Kidney capillary endothelial cell (primary cell): ENCODE data around the gene UNC5A.
A peak's percentile ranks its signal among the peaks of the same experiment; 100 is the strongest.
"Not testable (repeated sequence)": the region's sequence is repeated elsewhere in the genome, so short reads cannot be mapped to it uniquely, and the experiment has no call there.

Experiments used
- DNase-seq: peaks from one replicate; pipeline ENCODE4 v3.0.0-alpha.2; 2018; ENCODE audit warnings: low spot score

Gene UNC5A

GRCh38 chr5:176864755-176865154, 54.4 kb downstream of the UNC5A start:
- DNase-seq: no peak

- no peak for DNase-seq
Observed at GRCh38 chr5:176865964-176866363, 55.6 kb downstream of the UNC5A start.

- DNase-seq: no peak
Observed at GRCh38 chr5:176866707-176867310, 56.5 kb downstream of the UNC5A start.

GRCh38 chr5:176868126-176868525, 57.8 kb downstream of the UNC5A start:
- DNase-seq: no peak

- no peak for DNase-seq
Observed at GRCh38 chr5:176868731-176869130, 58.4 kb downstream of the UNC5A start.

GRCh38 chr5:176869501-176870109, 59.2 kb downstream of the UNC5A start:
- no peak for DNase-seq

GRCh38 chr5:176870110-176870591, 59.8 kb downstream of the UNC5A start:
- DNase-seq: peak; percentile 52

GRCh38 chr5:176870644-176871043, 60.3 kb downstream of the UNC5A start:
- not testable (repeated sequence) for DNase-seq

GRCh38 chr5:176872586-176872985, 62.2 kb downstream of the UNC5A start:
- DNase-seq: not testable (repeated sequence)

GRCh38 chr5:176873011-176873410, 62.7 kb downstream of the UNC5A start:
- not testable (repeated sequence) for DNase-seq

- no peak for DNase-seq
Observed at GRCh38 chr5:176873541-176874172, 63.3 kb downstream of the UNC5A start.

- no peak for DNase-seq
Observed at GRCh38 chr5:176874198-176874780, 63.9 kb downstream of the UNC5A start.

GRCh38 chr5:176875014-176875550, 64.7 kb downstream of the UNC5A start:
- no peak for DNase-seq

GRCh38 chr5:176875783-176876505, 65.6 kb downstream of the UNC5A start:
- no peak for DNase-seq

- no peak for DNase-seq
Observed at GRCh38 chr5:176876506-176877431, 66.4 kb downstream of the UNC5A start.

GRCh38 chr5:176877793-176878331, 67.5 kb downstream of the UNC5A start:
- no peak for DNase-seq

GRCh38 chr5:176878463-176878862, 68.1 kb downstream of the UNC5A start:
- no peak for DNase-seq

GRCh38 chr5:176878906-176879662, 68.7 kb downstream of the UNC5A start:
- no peak for DNase-seq

GRCh38 chr5:176879663-176880361, 69.5 kb downstream of the UNC5A start:
- no peak for DNase-seq
